ENCODE data around the gene SIGLEC12.

DNA sequence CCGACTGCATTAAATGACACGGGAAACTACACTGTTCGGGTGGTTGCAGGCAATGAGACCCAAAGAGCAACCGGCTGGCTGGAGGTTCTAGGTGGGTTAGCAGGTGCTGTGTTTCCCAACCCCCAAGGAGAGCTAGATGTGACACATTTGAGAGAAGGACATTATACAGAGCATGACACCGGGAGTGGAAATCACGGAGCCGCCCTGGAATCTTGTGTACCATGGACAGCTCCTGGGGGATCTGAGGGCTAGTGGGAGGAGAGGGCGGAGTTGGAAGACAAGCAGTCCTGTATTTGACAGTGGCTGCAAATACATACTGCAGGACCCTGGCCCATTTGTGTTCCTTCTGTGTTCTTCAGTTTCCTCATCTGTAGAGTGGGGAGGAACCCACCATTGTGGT lies 21.0 kb downstream of the SIGLEC12 start:
- TF ChIP-seq POLR2A (IDR thresholded peaks at IDR 0.05), result no peak
- TF ChIP-seq, protein P1, sequence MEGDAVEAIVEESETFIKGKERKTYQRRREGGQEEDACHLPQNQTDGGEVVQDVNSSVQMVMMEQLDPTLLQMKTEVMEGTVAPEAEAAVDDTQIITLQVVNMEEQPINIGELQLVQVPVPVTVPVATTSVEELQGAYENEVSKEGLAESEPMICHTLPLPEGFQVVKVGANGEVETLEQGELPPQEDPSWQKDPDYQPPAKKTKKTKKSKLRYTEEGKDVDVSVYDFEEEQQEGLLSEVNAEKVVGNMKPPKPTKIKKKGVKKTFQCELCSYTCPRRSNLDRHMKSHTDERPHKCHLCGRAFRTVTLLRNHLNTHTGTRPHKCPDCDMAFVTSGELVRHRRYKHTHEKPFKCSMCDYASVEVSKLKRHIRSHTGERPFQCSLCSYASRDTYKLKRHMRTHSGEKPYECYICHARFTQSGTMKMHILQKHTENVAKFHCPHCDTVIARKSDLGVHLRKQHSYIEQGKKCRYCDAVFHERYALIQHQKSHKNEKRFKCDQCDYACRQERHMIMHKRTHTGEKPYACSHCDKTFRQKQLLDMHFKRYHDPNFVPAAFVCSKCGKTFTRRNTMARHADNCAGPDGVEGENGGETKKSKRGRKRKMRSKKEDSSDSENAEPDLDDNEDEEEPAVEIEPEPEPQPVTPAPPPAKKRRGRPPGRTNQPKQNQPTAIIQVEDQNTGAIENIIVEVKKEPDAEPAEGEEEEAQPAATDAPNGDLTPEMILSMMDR (IDR thresholded peaks at IDR 0.05 in 8 of 11, conservative IDR thresholded peaks at IDR 0.05 in 3 of 11), result no peak
- TF ChIP-seq POLR2AphosphoS5 (IDR thresholded peaks at IDR 0.05), result no peak
